T-helper 9 cell (primary cell): ENCODE measurements around the gene TAP1.

ENCODE experiments used
- DNase-seq: peaks from one replicate; pipeline ENCODE4 v3.0.0-alpha.2; 2020

The TAP1 gene

DNA sequence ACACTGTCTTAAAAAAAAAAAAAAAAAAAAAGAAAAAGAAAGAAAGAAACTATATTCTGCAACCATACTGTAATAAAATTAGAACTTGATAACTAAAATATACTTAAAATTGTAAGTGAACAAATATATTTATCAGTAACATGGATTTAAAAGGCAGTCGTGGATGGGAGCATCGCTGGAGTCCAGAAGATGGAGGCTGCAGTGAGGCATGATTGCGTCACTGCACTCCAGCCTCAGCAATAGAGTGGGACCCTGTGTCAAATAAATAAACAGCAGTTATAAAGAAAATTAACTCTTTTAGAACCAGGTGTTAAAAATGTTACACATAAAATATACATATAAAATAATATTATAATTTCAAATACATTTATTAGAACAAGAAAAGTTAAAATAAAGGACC, 9.2 kb upstream of the TAP1 start:
- no peak for DNase-seq

DNA sequence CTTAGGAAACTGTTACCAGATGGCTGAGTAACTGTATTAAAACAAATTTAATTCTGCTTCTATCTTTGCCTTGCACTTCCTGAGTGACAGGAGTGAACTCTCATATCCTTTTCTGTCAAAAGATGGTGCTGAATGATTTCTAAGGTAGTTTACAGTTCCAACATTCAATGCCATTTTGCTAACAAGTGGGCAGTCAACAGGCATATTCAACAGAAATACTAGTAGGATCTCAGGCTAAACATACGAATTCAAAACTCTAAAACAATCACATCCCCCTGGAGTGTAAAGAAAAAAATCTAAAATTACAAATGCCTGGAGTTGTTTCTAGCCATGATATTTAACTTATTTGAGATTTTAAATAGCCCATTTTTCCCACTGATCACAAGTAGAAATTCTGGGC, 7.2 kb upstream of the TAP1 start:
- no peak for DNase-seq

DNA sequence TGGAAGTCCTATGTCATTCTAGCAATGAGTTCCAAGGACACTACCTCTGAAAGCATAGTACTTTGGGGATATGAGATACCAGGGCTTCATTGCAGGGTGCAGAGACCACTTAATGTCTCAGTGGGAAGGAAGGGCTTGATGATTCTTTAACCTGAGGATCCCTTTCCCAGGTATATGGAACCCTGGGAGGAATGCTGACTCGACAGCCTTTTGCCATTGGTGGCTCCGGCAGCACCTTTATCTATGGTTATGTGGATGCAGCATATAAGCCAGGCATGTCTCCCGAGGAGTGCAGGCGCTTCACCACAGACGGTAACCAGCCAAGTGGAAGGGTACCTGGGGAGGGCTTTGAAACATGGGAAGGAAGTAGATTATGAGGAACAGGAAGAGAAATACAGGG, 4.7 kb upstream of the TAP1 start:
- no peak for DNase-seq

DNA sequence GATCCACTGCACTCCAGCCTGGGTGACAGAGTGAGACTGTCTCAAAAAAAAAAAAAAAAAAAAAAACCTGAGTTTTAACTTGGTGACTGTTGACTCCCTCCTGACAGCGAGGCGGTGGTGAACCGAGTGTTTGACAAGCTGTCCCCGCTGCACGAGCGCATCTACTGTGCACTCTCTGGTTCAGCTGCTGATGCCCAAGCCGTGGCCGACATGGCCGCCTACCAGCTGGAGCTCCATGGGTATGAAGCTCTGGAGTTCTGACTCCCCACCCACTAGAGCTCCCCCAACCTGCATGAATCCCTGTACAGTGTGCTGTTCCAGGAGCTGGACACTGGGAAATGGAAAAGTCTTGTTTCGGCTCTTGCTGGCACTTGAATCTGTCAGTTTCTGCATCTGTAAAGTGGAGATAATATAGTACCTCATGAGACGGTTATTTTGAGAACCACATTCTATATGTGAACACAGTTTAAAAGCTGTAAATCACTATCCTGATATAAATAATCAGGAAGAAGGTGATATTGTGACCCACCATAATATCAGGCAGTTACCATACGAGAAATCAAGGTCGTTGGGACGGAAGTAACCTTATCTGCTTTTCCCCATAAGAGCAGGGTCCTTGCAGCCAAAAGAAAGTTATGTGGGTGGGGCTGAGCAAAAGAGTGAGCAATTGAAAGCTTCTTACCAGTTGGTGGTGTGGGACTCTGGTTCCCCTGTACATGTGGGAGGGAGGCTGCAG, 3.8 kb upstream of the TAP1 start:
- no peak for DNase-seq

DNA sequence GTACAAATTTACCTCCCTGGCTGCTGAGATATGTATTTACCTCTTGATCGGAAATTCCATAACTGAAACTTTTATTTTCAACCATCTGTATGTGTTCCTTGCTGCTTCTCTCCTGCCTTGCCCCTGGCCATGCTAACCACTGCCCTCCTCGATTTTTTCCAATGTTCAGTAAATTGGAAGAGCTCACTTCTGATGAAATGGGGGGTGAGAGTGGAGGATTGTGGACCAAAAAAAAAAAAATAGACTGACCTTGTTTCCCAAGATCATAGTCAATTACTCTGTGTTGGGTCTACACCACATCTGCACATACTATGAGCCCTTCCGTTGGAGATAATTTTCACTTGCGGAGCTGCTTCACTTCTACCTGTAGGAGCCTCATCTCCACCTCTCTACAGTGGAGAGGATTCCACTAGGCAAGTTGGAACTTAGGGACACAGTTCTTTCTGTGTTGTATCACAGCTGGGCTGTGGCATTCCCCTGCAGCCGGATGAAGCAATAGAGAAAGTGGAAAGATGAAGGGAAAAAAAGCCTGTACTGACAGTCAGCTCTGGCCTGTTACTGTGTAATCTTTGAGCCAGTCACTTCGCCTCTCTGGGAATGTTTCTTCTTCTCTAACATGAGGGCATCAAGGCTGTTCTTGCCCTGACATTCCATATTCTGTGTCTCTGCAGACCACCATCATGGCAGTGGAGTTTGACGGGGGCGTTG, 2.1 kb upstream of the TAP1 start:
- DNase-seq, result no peak

DNA sequence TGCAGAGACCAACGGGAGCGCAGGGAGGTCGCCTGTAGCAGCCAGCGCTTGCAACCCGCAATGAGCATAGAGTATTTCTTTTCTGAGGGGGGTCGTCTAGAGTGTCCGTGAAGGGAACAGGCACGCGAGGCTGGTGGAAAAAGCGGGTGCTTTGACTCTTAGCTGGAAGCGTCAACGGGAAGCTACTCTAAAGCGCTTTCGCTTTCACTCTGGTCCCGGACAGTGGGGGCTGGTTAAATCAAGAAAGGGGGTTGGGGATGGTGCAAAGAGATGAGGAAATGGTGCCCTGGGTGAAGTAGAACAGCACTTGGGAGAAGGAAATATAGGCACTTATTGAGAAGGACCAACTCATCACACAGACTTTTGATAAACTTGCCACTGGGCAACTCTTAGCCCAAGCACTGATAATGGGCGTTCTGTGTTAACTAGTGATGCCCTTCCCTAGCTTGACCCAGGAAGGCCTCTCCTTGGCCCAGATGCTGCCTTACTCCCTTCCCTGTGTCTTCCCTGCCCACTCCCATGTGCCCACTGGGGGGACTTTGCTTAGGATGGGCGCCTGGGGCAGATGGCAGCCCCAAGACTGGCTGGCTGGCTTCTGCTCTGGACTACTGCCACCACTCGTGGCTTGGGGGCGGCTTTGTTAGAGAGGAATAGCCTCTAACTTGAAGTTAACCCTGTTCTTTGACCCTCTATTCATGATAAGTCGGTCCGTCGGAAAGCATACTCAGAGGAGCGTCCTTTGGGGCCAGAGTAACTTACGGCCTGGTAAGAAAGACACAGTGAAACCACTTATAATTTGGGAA, 1.1 kb upstream of the TAP1 start:
- DNase-seq, result peak; percentile 36

DNA sequence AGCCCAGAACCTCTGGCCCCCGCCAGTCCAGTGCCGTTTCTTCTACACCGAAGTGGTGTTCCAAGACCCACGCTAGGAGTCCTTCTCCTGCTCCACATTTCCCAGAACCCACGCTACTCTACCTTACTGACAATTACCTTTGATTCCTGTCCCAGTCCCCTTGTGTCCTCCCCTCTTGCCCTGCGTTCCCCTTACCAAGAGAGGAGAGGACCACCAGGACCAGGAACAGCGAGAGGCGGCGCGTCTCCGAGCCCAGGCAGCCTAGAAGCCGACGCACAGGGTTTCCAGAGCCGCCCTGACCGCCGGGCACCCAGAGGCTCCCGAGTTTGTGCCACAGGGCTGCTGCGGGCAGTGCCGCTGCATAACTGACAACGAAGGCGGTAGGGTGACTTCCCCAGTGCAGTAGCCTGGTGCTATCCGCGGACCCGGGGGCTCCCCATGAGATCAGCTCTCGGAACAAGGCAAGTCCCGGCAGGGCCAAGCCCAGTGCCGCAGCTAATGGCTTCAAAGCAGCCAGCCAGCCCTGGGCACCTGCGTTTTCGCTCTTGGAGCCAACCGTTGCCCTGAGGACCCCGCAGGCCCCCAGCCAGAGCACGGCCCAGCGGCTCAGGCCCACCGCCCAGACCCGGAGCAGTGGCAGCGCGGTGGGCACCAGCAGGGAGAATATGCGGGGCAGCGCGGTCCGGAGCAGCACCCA, 512 bp downstream of the TAP1 start:
- peak; percentile 47 for DNase-seq

DNA sequence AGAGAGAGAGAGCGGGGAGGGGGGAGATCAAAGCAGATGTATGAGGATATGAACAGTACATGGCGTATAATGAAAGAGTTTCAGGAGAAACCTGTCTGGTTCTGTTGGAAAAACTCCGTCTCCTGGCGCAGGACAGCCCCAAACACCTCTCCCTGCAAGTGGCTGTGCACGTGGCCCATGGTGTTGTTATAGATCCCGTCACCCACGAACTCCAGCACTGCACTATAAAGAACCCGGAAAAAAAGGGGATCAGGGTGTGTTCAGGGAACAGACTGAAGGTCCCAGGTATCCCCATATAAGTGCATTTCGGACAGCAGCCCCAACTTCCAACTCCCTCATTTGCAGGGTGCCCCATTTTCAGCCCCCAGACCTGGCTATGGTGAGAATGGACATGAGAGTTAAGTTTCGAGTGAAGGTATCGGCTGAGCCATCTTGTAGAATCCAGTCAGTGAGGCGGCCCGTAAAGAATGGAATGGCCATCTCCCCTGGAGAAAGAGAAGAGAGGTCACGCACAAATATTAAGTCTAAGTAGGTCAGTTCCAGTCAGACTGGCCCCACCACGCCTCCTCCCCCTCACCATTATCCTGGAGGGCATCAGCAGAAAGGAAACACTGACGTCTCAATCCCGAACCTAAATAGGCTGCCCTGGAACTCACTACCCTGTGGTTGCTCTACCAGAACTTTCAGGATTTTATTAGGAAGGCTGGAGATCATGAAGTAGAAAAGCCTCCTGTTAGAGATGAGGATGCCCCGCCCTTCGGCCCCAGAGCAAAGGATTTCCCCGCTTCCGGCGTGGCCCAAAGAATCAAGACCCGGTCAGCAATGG, 1.3 kb downstream of the TAP1 start:
- no peak for DNase-seq

DNA sequence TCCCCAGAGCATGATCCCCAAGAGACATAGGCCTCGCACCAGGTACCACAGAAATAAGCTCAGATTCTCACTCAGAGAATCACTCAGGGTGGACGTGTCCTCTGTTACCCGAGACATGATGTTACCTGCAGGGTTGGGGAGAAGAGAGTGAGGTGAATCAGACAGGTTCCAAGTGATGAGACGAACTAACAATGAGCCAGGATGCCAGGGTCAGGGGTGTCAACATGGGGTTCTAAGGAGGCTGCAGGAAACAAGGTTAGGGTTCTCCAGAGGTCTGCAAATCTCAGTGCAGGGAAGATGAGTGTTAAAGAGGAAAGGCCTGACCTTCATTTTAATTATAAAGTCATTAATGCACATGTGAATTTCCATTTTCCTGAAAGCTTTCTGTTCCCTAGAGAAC, 2.5 kb downstream of the TAP1 start:
- DNase-seq, result no peak

DNA sequence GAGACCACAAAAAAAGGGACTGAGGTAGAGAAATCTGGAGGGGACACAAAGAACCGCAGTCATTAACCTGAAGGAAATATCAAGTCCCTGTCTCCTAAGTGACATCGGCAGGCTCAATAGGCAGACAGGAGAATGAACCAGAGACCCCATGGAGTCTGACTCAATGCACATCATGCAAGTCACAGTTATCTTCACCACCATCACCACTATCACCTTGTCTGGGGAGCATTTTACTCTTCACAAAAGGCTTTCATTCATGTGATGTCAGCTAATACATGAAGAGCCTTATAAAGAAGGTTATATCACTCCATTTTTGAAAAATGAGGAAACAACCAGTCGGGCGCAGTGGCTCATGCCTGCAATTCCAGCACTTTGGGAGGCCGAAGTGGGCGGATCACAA, 4.4 kb downstream of the TAP1 start:
- no peak for DNase-seq

DNA sequence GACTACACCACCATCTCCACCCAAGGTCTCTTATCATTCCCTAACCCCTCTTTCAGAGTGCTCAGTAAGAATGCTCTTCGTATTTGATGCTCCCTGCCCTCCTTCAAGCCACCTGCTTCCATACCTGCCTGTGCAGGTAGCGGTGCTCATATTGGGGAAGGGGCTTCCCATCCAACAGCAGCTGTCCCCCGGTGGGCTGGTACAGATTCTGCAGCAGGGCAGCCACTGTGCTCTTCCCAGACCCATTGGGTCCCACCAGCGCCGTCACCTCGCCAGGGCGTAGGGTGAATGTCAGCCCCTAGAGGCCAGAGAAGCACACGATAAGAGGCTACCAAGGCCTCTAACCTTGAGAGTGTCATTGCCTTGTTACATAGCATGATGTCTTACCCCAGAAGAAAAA, 5.7 kb downstream of the TAP1 start:
- DNase-seq, result no peak

DNA sequence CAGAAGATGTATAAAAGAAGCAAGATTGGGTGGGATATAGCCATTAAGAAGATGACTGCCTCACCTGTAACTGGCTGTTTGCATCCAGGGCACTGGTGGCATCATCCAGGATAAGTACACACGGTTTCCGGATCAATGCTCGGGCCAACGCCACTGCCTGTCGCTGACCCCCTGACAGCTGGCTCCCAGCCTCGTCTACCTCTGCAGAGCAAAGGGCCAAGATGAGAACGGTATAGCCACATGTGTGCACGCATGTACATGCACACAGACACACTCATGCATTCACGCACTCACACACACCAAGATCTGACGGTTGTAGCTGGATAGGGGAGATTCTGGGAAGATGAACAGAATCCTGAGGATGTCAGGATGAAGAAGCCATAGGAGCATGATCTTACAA, 6.5 kb downstream of the TAP1 start:
- no peak for DNase-seq

DNA sequence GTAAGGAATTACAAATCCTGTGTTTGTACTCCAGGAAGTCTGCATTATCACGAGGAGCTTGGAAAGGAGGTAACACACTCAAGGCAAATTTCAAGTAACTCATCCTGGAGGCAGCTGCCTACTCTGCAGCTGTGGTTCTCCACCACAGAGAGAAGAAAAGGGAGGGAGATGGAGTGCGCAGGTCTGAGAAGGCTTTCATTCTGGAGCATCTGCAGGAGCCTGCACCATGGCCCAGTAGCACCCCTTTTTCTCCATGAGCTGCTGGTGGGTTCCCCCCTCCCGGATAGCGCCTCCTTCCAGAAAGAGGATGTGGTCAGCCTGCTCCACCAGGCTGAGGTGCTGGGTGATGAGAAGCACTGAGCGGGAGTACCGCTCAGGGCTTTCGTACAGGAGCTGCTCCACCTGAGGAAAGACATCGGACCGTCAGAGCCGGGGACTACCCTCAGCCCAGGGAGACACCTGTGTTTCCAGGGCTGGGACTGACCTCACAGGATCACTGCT, 8.1 kb downstream of the TAP1 start:
- peak; percentile 25 for DNase-seq

DNA sequence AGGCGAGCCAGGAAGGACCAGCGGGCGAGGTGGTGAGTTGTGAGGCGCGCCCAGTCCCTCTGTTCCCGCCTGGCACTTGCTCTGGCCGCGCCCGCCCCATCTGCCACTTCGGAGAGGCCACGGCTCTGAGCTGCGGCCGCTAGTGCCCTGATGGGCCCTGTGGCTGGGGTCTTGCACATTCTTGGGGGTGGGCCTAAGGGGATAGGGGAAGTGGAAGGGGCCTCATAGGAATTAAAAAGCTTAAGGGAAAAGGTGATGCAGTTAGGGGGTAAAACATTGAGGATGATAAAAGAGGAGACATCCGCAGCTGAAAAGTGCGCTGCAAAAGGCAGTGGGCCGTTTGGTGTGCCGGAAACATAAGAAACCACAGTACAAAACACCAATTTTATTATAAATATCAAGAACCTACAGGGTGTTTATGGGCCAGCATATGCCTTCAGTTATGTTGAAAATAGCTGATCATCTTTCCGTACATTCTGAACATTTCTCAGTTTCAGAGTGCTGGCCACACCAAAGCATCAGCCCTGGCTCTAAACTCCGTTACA, 8.6 kb downstream of the TAP1 start:
- no peak for DNase-seq

DNA sequence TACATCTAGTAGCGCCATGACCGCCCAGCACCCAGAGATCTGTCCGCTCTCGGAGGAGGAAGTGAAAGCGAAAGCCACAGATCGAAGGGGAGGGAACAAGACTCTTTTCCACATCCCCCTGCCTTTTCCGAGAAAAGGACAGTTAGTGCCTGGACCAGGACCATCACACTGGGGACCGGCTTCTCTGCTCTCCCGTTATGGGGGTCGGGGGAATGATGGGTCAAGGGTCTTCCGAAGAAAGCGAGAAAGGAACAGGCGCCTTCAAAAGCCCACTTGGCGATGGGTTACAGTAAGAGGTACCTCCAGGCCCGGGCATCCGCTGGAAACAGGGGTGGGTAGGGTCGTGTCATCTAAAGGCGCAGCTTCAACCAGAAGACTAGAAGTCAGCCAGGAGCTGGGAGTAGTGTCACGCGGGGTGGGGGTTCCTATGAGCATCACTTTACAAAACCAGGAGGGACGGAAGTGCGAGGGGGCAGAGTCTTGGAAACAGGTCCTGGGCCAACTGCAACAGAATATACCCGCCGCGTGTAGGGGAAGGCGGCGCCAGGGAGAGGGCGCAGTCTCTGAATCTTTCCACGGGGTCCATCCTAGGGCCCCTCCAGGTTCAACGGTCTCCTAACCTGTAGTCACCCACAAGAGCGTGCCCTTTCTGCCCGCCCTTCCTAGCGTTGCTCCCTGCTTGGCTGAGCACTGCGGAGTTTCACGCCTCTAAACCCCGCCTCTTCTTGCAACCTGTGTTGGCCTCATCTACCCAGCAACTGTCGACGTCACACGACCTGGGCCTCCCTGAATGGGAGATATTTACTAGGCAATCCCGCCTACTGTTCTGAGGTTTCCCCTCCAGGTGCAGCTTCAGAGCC, 9.3 kb downstream of the TAP1 start, which contains the start of gene PSMB8:
Gene PSMB8 (minus strand): TSS at position 69 of the 860 bp plus-strand sequence. CDS start 51 bp downstream, at position 18.
- DNase-seq, result peak; percentile 97

DNA sequence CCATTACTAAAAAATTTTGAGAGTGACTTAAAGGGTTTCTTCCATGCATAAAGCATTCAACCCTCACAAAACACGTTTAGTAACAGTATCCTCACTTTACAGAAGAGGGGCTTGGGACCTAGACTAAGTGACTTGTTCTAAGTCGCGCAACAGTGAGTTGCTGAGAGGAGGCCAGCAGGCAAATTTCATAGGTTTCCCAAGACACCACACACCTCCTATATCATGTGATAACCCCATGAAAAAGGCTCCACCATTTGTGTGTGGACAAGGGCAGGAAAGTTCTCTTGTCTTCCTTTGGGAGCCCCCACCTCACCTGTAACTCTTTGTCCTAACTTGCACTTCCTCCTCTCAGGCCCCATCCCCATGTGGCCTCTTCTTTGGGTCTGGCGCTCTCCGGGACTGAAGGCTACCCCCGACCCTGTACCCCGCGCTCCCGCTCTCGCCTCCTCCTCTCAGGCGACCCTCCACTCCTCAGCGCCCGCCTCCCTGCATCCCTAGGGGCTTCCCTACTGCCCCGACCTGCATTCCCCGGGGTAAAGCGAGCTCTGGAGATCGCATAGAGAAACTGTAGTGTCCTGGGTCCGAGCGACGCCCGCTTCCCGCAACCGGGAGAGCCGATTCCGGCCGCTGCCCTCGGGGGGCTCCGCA, 10.0 kb downstream of the TAP1 start:
- no peak for DNase-seq

DNA sequence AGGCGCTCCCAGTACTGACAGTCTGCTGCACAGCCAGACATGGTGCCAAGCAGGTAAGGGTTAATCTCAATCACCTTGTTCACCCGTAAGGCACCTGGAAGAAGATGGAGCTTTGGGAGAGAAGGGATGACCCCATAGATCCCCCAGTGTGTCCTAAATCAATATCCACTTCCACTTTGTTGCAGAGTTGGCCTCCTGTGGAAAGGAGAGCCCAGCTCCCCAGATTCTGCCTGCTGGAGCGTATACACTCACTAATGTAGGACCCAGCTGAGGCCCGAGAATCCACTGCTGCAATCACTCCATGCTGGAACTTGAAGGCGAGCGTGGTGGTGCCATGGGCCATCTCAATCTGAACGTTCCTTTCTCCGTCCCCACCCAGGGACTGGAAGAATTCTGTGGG, 10.8 kb downstream of the TAP1 start:
- DNase-seq, result no peak

DNA sequence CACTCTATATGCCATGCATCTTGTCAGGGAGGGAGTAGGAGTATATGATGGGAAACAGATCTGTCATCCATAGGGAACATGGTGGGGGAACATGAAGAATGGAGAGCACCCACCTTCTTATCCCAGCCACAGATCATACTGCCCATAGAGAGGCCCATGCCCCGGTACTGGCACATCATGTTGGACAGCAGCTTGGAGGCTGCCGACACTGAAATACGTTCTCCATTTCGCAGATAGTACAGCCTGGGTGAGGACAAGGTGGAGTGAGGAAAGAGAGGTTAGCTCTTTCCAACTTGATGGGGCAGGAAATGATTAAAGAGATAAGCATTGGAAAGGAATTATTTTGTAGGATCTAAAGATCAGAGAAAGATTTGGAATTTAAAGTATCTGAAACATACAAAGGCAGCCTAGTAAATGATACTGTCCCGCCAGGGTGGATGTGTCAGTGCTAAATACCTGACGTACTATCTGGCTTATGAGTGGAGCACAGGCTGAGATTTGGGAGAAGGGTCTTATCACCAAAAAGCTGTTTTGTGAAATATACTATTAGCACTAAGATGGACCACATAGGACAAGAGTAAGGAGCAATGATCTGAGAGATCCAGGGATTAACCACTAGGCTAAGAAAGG, 11.4 kb downstream of the TAP1 start:
- no peak for DNase-seq

DNA sequence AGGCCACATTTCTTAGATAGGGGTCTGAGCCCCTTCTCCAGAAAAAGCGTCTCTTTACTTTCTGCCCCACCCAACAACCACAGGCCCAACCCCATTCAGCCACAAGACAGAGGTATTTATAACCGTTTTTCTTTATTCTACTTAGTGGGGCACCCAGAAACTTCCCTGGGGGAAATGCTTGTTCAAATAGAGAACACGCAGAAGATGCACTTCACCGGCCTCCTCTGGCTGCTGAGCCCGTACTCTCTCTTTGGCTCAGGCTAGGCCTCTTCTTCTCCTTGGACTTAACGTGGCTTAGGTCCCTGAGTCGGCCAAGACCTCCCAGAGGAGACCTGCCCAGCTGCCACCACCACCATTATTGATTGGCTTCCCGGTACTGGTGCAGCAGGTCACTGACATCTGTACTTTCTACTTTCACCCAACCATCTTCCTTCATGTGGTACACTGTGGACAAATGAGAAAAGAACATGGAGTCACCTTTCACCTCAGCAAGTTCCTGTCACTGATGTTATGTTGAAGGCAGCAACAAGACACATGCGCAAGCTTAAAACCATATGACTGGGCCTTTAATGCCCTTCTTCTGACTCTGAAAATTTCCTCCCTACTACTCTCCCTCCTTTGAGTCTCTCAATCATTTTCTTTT, 12.8 kb downstream of the TAP1 start:
- DNase-seq, result no peak
